HG03521 (cell line): ENCODE results near the gene EPB42.
"Not testable (repeated sequence)": the region's sequence is repeated elsewhere in the genome, so short reads cannot be mapped to it uniquely, and the experiment has no call there.

ENCODE experiments used
- ATAC-seq: cut with Tn5 transposase; IDR thresholded peaks from one replicate; pipeline ENCODE4 v1.9.1; 2021; ENCODE audit warnings: mild to moderate bottlenecking, moderate library complexity; ENCODE audit not compliant: unreplicated experiment

EPB42 gene

DNA sequence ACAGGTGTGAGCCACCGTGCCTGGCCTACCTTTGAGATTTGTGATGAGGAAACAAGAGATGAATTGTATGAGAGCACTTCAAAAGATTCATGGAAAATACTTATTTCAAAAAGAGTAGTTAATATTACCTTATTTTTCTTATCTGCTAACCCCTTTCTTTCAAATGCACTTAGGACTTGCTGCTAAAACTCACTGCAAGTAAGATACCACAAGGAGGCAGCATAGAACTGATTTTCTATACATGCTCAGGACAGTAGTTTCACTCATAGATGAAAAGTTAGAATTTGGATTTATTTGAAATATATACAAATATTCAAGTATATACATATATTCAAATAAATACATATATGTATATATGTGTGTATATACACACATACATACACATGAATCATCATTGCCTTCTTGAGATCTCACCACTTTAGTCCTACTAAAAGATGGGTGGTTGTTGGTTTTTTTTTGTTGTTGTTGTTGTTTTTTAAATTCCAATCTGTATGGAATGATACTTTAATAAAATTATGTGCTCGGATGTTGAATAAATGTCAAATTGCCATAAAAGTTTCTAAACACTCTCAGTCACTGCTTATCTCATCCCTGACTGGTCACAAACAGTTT, 33.2 kb downstream of the EPB42 start:
- no peak for ATAC-seq

DNA sequence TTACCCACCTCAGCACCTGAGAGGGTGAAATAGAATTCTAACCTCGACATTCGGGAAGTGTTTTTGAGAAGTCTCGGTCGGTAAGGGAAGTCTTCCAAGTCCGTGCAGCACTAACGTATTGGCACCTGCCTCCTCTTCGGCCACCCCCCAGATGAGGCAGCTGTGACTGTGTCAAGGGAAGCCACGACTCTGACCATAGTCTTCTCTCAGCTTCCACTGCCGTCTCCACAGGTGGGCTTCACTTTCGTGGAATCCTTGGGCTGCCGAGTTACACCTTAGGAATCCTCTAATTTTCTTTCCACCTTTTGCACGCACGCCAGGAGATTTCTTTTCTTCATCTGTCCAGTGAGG, 34.8 kb downstream of the EPB42 start:
- peak; percentile 15 for ATAC-seq

DNA sequence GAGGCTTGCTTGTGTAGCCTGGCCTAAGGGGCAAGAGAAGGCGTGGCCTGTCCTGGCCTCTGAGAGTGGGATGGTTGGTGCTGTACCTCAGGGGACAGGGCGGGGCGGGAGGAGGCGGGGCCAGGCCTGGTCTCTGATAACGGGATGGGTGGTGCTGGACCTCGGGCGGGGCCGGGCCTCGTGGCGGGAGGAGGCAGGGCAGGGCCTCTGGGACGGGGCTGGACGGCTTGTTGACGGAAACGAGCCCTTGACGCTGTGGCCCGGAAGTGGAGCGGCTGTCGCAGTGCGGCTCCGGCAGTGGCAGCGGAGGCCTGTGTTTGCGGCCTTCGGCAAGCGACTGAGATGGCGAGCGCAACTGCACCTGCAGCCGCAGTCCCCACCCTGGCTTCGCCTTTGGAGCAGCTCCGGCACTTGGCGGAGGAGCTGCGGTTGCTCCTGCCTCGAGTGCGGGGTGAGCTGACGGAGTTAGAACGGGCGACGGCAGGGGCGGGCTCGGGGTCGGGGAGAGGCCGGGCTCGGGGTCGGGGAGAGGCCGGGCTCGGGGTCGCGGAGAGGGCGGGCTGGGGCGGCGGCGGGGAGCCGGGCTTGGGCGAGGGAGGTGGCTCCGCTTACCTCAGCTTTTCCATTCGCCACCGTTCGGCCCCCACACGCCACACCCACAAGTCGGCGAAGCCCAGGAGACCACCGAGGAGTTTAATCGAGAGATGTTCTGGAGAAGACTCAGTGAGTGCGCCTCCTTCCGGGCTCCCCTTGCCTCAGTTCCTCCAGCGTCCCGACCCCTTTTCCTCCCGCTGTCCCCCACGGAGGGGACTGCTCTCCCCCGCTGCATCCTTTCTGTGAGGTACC, 35.4 kb downstream of the EPB42 start, which contains the start of gene CCNDBP1:
Gene CCNDBP1 (plus strand): TSS at position 247 of the 846 bp plus-strand sequence. CDS start 96 bp downstream, at position 343.
- peak; percentile 95 for ATAC-seq

DNA sequence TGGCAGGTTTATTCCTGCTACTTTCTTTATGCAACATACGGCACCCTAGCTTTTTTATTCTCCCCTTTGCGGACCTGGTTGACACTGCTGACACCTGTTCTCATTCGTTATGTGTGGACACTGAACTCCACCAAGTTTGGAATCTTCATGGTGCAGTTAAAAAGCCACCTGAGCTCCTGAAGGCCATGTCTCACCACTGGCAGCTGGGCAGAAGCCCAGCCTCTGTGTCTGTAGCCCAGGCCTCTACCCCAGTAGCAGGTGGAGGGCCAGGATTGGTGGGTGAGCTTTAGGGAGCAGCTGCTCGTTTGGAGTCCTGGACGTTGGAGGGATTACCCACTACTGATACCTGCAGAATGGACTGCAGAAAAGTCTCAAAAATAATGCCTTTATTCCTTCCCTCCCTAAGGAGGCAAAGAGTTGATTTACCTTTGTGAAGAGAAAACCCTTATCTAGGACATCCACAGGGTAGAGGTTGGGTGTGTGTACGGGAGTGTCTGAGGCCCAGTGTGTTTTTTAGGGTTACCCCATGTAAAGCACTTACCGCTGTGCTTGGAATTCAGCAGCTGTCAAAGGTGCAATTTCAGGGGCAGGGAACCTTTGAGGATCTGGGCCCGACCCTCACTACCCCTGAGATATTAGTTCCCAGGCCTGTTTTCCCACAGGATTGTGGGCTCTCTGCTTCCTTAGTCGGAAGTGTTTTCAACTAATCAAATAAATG, 36.3 kb downstream of the EPB42 start:
- ATAC-seq, result no peak

DNA sequence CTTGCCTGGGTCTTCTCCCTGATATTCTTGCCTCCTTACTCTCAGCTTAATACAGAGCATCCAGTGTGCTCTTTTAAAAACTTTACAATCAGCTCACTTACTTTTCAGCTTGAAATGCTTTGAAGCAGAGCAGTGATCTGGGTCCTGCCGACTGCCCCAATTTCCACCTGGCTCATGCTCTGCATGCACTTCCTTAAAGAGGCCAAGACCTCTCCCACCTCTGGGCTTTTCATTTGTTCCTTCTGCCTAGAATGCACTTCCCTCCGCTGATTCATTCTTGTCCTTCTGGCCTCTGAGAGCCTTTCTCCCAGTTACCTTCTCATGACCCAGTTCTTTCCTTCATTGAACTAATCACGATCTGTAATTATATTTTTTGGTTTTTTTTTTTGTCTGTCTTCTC, 37.5 kb downstream of the EPB42 start:
- ATAC-seq, result no peak

DNA sequence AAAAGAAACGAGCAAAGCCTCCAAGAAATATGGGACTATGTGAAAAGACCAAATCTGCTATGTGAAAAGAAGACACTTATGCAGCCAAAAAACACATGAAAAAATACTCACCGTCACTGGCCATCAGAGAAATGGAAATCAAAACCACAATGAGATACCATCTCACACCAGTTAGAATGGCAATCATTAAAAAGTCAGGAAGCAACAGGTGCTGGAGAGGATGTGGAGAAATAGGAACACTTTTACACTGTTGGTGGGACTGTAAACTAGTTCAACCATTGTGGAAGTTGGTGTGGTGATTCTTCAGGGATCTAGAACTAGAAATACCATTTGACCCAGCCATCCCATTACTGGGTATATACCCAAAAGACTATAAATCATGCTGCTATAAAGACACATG, 43.7 kb downstream of the EPB42 start:
- not testable (repeated sequence) for ATAC-seq

DNA sequence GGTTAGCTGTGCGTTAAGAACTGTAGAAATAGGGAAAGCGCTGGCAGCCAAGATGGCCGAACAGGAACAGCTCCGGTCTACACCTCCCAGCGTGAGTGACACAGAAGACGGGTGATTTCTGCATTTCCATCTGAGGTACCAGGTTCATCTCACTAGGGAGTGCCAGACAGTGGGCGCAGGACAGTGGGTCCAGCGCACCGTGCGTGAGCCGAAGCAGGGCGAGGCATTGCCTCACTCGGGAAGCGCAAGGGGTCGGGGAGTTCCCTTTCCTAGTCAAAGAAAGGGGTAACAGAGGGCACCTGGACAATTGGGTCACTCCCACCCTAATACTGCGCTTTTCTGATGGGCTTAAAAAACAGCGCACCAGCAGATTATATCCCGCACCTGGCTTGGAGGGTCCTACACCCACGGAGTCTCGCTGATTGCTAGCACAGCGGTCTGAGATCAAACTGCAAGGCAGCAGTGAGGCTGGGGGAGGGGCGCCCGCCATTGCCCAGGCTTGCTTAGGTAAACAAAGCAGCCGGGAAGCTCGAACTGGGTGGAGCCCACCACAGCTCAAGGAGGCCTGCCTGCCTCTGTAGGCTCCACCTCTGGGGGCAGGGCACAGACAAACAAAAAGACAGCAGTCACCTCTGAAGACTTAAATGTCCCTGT, 45.0 kb downstream of the EPB42 start:
- not testable (repeated sequence) for ATAC-seq

DNA sequence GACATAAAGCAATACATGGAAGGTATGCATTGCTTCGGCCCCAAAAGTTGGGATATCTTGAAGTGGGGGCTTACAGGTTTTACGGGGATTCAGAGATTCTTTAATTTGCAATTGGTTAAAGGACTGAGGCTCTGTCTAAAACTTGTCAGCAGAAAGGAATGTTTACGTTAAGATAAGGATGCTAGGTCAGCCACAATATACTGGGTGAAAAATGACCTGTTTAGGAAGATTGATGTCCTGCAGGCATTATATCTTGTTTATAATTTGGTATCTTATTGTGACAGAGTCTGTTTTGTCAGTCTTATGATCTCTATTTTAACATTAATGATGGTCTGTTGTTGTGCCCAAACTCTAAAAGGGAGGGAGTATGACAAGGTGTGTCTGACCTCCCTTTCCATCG, 50.9 kb downstream of the EPB42 start:
- ATAC-seq, result no peak

DNA sequence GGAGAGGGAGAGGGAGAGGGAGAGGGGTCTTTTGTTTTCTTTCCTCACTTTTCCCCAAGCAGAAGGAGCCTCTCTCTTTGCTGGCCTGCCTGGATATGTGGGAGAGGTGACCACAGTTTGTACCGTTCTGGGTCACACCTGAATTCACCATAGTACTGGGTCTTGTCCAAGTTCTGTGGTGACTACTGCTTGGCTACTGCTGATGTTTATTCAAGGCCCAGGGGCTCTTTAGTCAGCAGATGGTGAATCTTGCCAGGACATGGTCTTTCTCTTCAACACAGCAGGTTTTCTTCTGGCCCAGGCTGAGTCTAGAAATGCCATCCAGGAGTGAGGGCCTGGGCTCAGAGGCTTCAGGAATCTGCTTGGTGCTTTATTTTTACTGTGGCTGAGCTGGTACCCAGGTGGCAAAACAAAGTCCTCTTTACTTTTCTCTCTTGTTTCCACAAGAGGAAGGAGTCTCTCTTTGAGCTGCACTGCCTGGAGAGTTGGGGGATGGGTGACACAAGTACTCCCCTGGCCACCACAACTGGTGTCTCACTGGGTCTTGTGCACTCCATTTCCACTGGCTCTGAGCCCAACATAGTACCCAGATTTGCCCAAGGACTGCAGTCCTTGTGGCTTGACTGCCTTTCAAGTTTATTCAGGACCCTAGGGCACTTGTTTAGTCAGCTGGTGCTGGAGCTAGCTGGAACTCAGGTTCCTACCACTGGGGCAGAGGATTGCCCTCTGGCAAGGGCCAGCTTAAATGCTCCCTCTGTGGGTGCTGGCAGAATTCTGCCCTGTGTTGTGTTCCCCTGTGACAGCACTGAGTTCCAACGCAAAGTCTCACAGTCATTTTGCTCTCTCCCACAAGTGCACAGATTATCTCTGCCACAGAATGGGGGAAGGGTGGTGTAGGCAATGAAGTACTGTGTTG, 52.4 kb downstream of the EPB42 start:
- no peak for ATAC-seq

DNA sequence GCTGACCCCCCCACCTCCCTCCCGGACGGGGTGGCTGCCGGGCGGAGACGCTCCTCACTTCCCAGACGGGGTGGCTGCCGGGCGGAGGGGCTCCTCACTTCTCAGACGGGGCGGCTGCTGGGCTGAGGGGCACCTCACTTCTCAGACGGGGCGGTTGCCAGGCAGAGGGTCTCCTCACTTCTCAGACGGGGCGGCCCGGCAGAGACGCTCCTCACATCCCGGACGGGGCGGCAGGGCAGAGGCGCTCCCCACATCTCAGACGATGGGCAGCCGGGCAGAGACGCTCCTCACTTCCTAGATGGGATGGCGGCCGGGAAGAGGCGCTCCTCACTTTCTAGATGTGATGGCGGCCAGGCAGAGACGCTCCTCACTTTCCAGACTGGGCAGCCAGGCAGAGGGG, 53.6 kb downstream of the EPB42 start:
- ATAC-seq, result not testable (repeated sequence)

DNA sequence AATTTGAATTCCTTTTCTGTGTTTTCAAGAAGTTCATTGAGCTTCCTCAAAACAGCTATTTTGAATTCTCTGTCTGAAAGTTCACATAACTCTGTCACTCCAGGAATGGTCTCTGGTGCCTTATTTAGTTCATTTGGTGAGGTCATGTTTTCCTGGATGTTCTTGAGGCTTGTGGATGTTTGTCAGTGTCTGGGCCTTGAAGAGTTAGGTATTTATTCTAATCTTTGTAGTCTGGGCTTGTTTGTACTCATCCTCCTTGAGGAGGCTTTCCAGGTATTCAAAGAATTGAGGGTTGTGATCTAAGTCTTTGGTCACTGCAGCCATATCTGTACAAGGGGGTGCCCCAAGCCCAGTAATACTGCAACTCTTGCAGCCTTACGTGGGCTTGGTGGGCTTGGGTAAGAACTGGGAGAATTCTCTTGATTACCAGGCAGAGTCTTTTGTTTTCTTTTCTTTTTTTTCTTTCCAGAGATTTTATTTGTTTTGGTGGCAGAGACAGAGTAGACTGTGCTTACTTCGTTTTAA, 55.0 kb downstream of the EPB42 start:
- no peak for ATAC-seq

DNA sequence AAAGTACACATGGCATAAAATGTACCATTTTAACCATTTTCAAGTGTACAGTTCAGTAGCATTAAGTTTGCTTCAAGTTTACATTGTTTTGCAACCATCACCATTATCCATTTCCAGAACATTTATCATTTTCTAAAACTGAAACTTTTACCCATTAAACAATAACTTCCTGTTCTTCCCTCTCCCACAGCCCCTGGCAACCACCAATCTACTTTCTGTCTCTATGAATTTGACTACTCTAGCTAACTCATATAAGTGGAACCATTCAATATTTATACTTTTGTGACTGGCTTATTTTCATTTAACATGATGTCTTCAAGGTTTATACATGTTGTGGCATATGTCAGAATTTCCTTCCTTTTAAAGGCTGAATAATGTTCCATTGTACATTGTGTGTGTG, 67.5 kb downstream of the EPB42 start:
- ATAC-seq, result no peak

DNA sequence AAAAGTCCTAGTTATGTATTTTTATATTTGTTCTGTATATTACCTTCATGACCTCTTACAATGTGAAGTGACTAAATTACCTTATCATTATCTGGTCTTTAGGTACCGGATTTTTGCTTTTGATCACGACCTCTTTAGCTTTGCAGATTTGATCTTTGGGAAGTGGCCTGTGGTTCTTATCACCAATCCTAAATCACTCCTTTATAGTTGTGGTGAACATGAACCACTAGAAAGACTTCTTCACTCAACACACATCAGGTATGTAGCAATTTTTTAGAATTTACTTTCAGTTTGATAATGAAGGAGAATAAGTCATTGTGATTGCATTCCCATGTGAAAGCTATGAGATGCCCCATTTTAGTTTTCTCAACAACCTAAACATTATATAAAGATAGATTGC, 69.1 kb downstream of the EPB42 start:
- ATAC-seq, result no peak

DNA sequence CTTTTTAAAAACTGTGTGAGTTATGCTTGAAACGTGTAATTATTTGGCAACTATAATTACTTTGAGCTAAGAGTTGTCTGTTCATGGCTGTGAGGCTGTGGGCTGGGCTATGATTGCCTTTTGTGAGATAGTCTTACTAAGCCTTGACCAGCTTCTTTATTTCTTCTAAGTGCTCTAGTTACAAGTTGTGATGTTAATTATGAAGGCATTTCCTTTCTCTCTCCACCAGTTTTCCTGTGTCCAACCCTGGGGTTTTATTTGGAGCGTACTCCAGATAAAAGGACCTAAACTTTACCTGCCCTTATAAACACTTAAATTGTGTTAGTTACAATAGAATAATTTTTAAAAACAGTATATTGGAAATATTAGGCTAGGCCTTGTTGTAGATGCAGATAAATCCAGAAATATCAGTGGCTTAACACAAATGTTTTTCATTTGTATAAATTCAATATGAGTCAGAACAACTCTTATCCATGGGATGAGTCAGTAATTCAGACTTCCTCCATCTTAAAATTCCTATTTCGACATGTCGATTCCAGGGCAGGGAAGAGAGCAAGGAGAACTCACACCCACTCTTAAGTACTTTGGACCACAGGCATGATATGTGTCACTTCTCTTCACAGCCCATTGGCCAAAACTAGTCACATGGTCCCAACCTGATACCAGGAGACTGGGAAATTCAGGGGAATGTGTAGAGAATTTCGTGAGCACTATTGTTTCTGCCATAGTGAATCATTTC, 70.5 kb downstream of the EPB42 start:
- no peak for ATAC-seq
